Measurements from ENCODE around the gene SPG11.
A peak's percentile ranks its signal among the peaks of the same experiment; 100 is the strongest.

SPG11 gene

GRCh38 chr15:44675911-44676310 is 12.4 kb upstream of the SPG11 start:
- no peaks in the 10 kb centered on the region for H3K36me3 ChIP-seq (ENCODE audit: control insufficient read depth, insufficient read depth, low read length)
- H3K4me1 ChIP-seq (ENCODE audit: control insufficient read depth, insufficient read depth, low read length, poor library complexity, severe bottlenecking), result no peaks in the 10 kb centered on the region
- WGBS, 2 experiments (ENCODE audit: insufficient coverage in 2 of 2), result 70 to 95% methylated on average over 3 to 4 of the region's 5 CpGs
- no peaks in the 10 kb centered on the region for H3K9me3 ChIP-seq (ENCODE audit: control insufficient read depth, low read length)
- no peak overlapping the region for H3K27ac ChIP-seq (ENCODE audit: low read depth, low read length, severe bottlenecking)
- no peak overlapping the region for H3K4me3 ChIP-seq (ENCODE audit: extremely low read depth, insufficient read depth, low read length, poor library complexity, severe bottlenecking)

DNA sequence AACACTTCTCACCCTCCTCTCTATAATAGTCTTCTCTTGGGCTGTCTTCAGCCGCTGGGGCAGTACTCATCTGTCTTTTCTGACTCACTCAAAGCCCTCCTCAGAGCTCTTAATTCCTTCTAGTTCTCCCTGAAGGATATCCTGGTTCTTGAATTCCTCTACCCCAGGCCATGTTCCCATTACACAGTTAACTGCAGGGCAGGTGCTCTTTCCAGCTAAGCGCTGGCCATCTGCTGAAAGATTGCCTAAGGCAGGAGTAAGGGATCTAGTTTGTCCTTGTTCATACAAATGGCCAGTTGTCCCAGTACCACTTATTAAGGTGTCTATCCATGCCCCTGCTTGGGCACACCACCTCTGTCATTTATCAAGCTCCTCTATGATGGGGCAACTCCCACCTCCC is 10.2 kb upstream of the SPG11 start:
- H3K4me1 ChIP-seq (ENCODE audit: control insufficient read depth, insufficient read depth, low read length, poor library complexity, severe bottlenecking), result no peaks in the 10 kb centered on the region
- no peaks in the 10 kb centered on the region for H3K9me3 ChIP-seq (ENCODE audit: control insufficient read depth, low read length)
- no peak overlapping the region for H3K4me3 ChIP-seq (ENCODE audit: extremely low read depth, insufficient read depth, low read length, poor library complexity, severe bottlenecking)
- 72 to 85% methylated on average over 2 of the region's 2 CpGs for WGBS, 2 experiments (ENCODE audit: insufficient coverage in 2 of 2)
- no peak overlapping the region for H3K27ac ChIP-seq (ENCODE audit: low read depth, low read length, severe bottlenecking)
- no peaks in the 10 kb centered on the region for H3K36me3 ChIP-seq (ENCODE audit: control insufficient read depth, insufficient read depth, low read length)

DNA sequence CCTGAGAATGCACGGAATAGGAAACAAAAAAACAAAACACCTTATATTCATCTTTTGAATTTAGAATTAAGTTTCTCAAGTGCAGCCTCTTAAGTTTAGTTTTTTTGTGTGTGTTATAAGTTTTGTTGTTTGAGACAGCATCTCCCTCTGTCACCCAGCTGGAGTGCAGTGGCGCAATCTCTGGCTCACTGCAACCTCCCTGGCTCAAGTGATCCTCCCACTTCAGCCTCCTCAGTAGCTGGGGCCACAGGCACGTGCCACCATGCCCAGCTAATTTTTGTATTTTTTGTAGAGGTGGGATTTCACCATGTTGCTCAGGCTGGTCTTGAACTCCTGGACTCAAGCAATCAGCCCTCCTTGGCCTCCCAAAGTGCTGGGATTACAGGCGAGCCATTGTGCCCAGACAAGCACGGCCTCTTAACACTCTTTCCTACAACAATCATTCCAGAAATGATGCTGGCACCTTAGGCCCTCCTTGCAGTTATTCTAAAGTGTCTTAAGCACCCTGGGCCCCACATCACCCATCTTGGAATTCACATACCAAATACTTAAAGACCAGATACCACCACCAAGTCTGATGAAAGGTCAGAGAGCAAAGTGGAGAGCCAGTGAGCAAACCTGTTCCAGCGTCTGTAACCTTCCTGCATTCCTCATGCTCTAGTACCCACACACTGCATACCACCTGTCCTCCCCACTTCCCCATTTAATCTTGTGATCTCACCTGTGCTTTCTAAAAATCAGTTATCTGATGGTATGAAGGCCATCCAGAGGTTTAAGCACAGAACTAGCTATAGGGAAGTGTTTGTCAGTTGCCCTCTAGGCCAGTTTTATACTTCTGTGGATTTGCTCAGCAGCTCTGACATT is 6.9 kb upstream of the SPG11 start:
- Histone ChIP-seq H3K4me1 (ENCODE audit: control insufficient read depth, insufficient read depth, low read length, poor library complexity, severe bottlenecking) (no peaks in the 10 kb centered on the region), H3K4me3 (ENCODE audit: extremely low read depth, insufficient read depth, low read length, poor library complexity, severe bottlenecking) (no peak overlapping the region), H3K9me3 (ENCODE audit: control insufficient read depth, low read length) (no peaks in the 10 kb centered on the region), H3K27ac (ENCODE audit: low read depth, low read length, severe bottlenecking) (no peak overlapping the region), H3K36me3 (ENCODE audit: control insufficient read depth, insufficient read depth, low read length) (no peaks in the 10 kb centered on the region)
- 86 to 87% methylated on average over 4 to 5 of the region's 6 CpGs for WGBS, 2 experiments (ENCODE audit: insufficient coverage in 2 of 2)

GRCh38 chr15:44668921-44669320 is 5.5 kb upstream of the SPG11 start:
- H3K36me3 ChIP-seq (ENCODE audit: control insufficient read depth, insufficient read depth, low read length), result no peaks in the 10 kb centered on the region
- 100% methylated on average over 1 of the region's 2 CpGs; no CpG with 5 or more reads in 1 of the 2 experiments for WGBS, 2 experiments (ENCODE audit: insufficient coverage in 2 of 2)
- H3K9me3 ChIP-seq (ENCODE audit: control insufficient read depth, low read length), result no peaks in the 10 kb centered on the region
- H3K27ac ChIP-seq (ENCODE audit: low read depth, low read length, severe bottlenecking), result no peak overlapping the region
- H3K4me1 ChIP-seq (ENCODE audit: control insufficient read depth, insufficient read depth, low read length, poor library complexity, severe bottlenecking), result no peaks in the 10 kb centered on the region
- H3K4me3 ChIP-seq (ENCODE audit: extremely low read depth, insufficient read depth, low read length, poor library complexity, severe bottlenecking), result no peak overlapping the region

DNA sequence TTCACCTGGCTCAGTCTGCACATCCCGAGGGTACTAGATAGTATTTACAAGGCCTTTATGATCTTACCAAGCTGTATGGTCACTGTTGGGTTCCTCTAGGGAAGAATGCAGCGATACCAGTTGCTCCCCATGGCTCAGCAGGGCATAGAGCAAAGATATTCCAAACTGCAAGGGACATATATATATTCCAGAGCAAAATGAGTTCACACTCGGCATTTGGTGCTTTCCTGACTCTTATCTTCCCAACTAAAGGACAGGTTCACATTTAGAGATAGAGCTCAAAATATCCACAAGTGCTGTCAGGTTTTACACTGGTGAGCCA is 3.5 kb upstream of the SPG11 start:
- WGBS, 2 experiments (ENCODE audit: insufficient coverage in 2 of 2), result 67 to 94% methylated on average over 2 of the region's 3 CpGs
- peaks cover 2% of the 10 kb centered on the region for H3K4me1 ChIP-seq (ENCODE audit: control insufficient read depth, insufficient read depth, low read length, poor library complexity, severe bottlenecking)
- H3K36me3 ChIP-seq (ENCODE audit: control insufficient read depth, insufficient read depth, low read length), result no peaks in the 10 kb centered on the region
- H3K4me3 ChIP-seq (ENCODE audit: extremely low read depth, insufficient read depth, low read length, poor library complexity, severe bottlenecking), result no peak overlapping the region
- H3K9me3 ChIP-seq (ENCODE audit: control insufficient read depth, low read length), result no peaks in the 10 kb centered on the region
- no peak overlapping the region for H3K27ac ChIP-seq (ENCODE audit: low read depth, low read length, severe bottlenecking)

- Histone ChIP-seq H3K4me3 (ENCODE audit: extremely low read depth, insufficient read depth, low read length, poor library complexity, severe bottlenecking) (no peak overlapping the region), H3K4me1 (ENCODE audit: control insufficient read depth, insufficient read depth, low read length, poor library complexity, severe bottlenecking) (peaks cover 4% of the 10 kb centered on the region), H3K27ac (ENCODE audit: low read depth, low read length, severe bottlenecking) (no peak overlapping the region), H3K36me3 (ENCODE audit: control insufficient read depth, insufficient read depth, low read length) (no peaks in the 10 kb centered on the region), H3K9me3 (ENCODE audit: control insufficient read depth, low read length) (no peaks in the 10 kb centered on the region)
- 40 to 78% methylated on average over 1 of the region's 5 CpGs for WGBS, 2 experiments (ENCODE audit: insufficient coverage in 2 of 2)
Measured at GRCh38 chr15:44666210-44667038, 3.0 kb upstream of the SPG11 start.

DNA sequence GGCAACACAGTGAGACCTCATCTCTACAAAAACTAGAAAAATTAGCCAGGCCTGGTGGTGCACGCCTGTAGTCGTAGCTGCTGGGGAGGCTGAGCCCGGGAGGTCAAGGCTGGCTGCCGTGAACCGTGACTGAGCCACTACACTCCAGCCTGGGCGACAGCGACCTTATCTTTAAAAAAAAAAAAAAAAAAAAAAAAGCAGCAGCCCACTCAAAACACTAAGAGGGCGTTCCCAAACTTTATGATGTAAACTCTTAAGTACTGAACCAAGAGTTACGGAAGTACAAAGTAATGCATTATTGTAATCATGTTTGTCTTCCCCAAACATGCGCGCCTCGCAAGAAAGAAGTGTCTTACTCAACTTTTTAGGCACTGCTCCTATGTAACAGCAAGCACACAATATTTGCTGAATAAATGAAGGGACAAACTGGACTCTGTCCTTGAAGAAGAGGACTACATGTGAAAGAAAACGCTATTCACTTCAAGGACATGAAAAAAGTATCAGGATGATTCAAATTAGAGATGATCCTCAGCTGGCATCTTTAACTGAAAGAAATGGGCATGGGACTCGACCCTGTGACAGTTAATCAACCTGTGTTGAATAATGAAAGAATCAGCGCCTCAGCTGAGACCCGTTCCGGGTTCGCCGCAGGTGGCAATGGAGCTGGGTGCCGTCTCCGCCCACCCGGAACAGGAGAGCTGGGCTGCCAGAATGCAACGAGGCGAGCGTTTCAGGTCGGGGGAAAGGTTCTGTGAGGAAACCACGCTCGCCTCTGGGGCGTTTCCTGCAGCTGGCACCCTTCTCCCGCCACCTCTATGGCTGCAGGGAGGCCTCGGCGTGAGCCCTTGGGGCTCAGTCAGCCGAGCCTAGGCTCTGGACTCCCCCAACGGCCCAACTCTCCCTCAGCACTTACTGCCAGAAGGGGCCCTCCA is 718 bp downstream of the SPG11 start:
- H3K4me3 ChIP-seq (ENCODE audit: extremely low read depth, insufficient read depth, low read length, poor library complexity, severe bottlenecking), result peak overlapping the region; percentile 82
- H3K27ac ChIP-seq (ENCODE audit: low read depth, low read length, severe bottlenecking), result peak overlapping the region; percentile 86
- WGBS, 2 experiments (ENCODE audit: insufficient coverage in 2 of 2), result 3 to 26% methylated on average over 18 to 23 of the region's 34 CpGs
- H3K9me3 ChIP-seq (ENCODE audit: control insufficient read depth, low read length), result no peaks in the 10 kb centered on the region
- peaks cover 4% of the 10 kb centered on the region for H3K4me1 ChIP-seq (ENCODE audit: control insufficient read depth, insufficient read depth, low read length, poor library complexity, severe bottlenecking)
- peaks cover 23% of the 10 kb centered on the region for H3K36me3 ChIP-seq (ENCODE audit: control insufficient read depth, insufficient read depth, low read length)

DNA sequence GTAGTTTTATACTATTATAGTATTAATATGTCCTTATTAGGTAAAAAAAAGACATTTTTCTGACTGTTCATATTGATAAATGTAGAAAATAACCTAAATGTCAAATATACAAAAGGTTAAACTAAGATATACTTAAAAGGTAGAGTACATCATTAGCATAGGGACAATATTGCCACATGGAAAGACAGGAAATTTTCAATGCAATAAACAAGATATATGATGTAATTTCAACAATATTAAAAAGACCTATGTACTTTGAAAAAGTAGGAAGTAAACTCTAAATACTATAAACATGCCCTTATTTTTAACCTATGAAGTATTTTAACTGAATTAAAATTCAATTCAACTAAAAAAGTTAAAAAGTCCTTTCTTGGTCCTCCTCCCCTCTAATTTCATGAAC is 1.9 kb downstream of the SPG11 start:
- H3K36me3 ChIP-seq (ENCODE audit: control insufficient read depth, insufficient read depth, low read length), result peaks cover 30% of the 10 kb centered on the region
- no peak overlapping the region for H3K27ac ChIP-seq (ENCODE audit: low read depth, low read length, severe bottlenecking)
- no peak overlapping the region for H3K4me3 ChIP-seq (ENCODE audit: extremely low read depth, insufficient read depth, low read length, poor library complexity, severe bottlenecking)
- peaks cover 4% of the 10 kb centered on the region for H3K4me1 ChIP-seq (ENCODE audit: control insufficient read depth, insufficient read depth, low read length, poor library complexity, severe bottlenecking)
- no peaks in the 10 kb centered on the region for H3K9me3 ChIP-seq (ENCODE audit: control insufficient read depth, low read length)

GRCh38 chr15:44659056-44659455 is 4.4 kb downstream of the SPG11 start:
- H3K36me3 ChIP-seq (ENCODE audit: control insufficient read depth, insufficient read depth, low read length), result peaks cover 54% of the 10 kb centered on the region
- WGBS, 2 experiments (ENCODE audit: insufficient coverage in 2 of 2), result 100% methylated on average over 2 of the region's 3 CpGs; no CpG with 5 or more reads in 1 of the 2 experiments

GRCh38 chr15:44657378-44657777 is 6.1 kb downstream of the SPG11 start:
- Histone ChIP-seq H3K27ac (ENCODE audit: low read depth, low read length, severe bottlenecking) (no peak overlapping the region), H3K36me3 (ENCODE audit: control insufficient read depth, insufficient read depth, low read length) (peaks cover 68% of the 10 kb centered on the region), H3K9me3 (ENCODE audit: control insufficient read depth, low read length) (no peaks in the 10 kb centered on the region), H3K4me3 (ENCODE audit: extremely low read depth, insufficient read depth, low read length, poor library complexity, severe bottlenecking) (no peak overlapping the region), H3K4me1 (ENCODE audit: control insufficient read depth, insufficient read depth, low read length, poor library complexity, severe bottlenecking) (peaks cover 4% of the 10 kb centered on the region)

More at GRCh38 chr15:44659056-44659455, 4.4 kb downstream of the SPG11 start:
- Histone ChIP-seq H3K27ac (ENCODE audit: low read depth, low read length, severe bottlenecking) (no peak overlapping the region), H3K4me3 (ENCODE audit: extremely low read depth, insufficient read depth, low read length, poor library complexity, severe bottlenecking) (no peak overlapping the region), H3K4me1 (ENCODE audit: control insufficient read depth, insufficient read depth, low read length, poor library complexity, severe bottlenecking) (peaks cover 4% of the 10 kb centered on the region), H3K9me3 (ENCODE audit: control insufficient read depth, low read length) (no peaks in the 10 kb centered on the region)

Data from mesodermal cell (in vitro differentiated cells).